Spleen (tissue), 11 donors: ENCODE results near the gene CUEDC1. TPM values are rescaled to one million over a fixed set of nuclear protein-coding genes. Genes with fewer than 3 reads are reported as not detected.

Experiments
- DNase-seq: peaks from one replicate; pipeline ENCODE4 v3.0.0-alpha.2; 2020
- H3K27ac ChIP-seq, 8 donors: fragments of 200-600 bp; sonication (generic) in 7 of 8; 1 replicate in 4 of 8; 2 replicates in 4 of 8; pipeline versions ENCODE4 v1.5.0 to v1.8.0; 2016 to 2021; ENCODE audit warnings: inconsistent platforms in 4 of 8, mild to moderate bottlenecking in 4 of 8, moderate library complexity in 1 of 8
- H3K27me3 ChIP-seq, 7 donors: fragments of 200-600 bp; sonication (generic) in 6 of 7; replicated peaks in 1 of 7; 1 replicate in 4 of 7; 2 replicates in 3 of 7; pipeline versions ENCODE4 v1.5.0 to v1.8.0; 2016 to 2021; ENCODE audit warnings: inconsistent platforms in 3 of 7, mild to moderate bottlenecking in 1 of 7
- H3K36me3 ChIP-seq, 6 donors: fragments of 200-600 bp; sonication (generic) in 5 of 6; 1 replicate in 4 of 6; 2 replicates in 2 of 6; pipeline versions ENCODE4 v1.5.0 to v1.8.0; 2016 to 2021; ENCODE audit warnings: inconsistent platforms in 2 of 6
- H3K4me1 ChIP-seq, 6 donors: fragments of 200-600 bp; sonication (generic) in 5 of 6; 1 replicate in 3 of 6; 2 replicates in 3 of 6; pipeline versions ENCODE4 v1.5.0 to v1.8.0; 2016 to 2021; ENCODE audit warnings: inconsistent platforms in 3 of 6
- H3K4me3 ChIP-seq, 8 donors: fragments of 200-600 bp; sonication (generic) in 7 of 8; 1 replicate in 4 of 8; 2 replicates in 4 of 8; pipeline versions ENCODE4 v1.5.0 to v1.8.0; 2016 to 2021; ENCODE audit warnings: inconsistent platforms in 4 of 8, mild to moderate bottlenecking in 4 of 8, moderate library complexity in 2 of 8
- H3K9me3 ChIP-seq, 8 donors: fragments of 200-600 bp; sonication (generic) in 7 of 8; 1 replicate in 4 of 8; 2 replicates in 4 of 8; pipeline versions ENCODE4 v1.5.0 to v1.8.0; 2016 to 2021; ENCODE audit warnings: inconsistent platforms in 4 of 8
- POLR2A ChIP-seq, 3 donors: fragments of 450-650 bp; IDR thresholded peaks; one replicate each; pipeline ENCODE4 v1.5.1; 2017; ENCODE audit warnings: antibody characterized with exemption in 3 of 3, mild to moderate bottlenecking in 1 of 3
- POLR2AphosphoS5 ChIP-seq, 3 donors: sonication (generic); formaldehyde crosslinking; IDR thresholded peaks; one replicate each; pipeline ENCODE4 v1.5.1; 2017; ENCODE audit warnings: antibody characterized with exemption in 3 of 3
- WGBS, 5 donors: extraction: QIAGEN DNeasy Blood & Tissue Kit in 3 of 5; methylation state at CpG; one replicate each; pipeline versions ENCODE4 v1.1.5 to v1.1.7; 2013 to 2018; 5-methylcytosine and 5-hydroxymethylcytosine counted together
- intact Hi-C: fragments of 100-400 bp; cut with DNase I; formaldehyde crosslinking; loops from one replicate; pipeline ENCODE4 v1.15.0; 2023; ENCODE audit warnings: low total_unique reads
- polyA plus RNA-seq, 3 donors: library from polyadenylated mRNA; stranded (reverse); fragments of 200-250 nt; gene quantifications; one replicate each; pipeline ENCODE4 v1.2.1, GENCODE V29; 2013
- total RNA-seq, 7 donors: library from RNA; depleted of rRNA in 3 of 7; stranded (reverse); fragments of >200 nt in 3 of 7; fragmentation: NEBNext Ultra II Directional in 4 of 7; extraction: Animal tissue kit (Norgen Biotek cat#: 25700) in 4 of 7; gene quantifications; one replicate each; pipeline versions ENCODE4 v1.1.0 to v1.2.1, GENCODE V29; 2016 to 2021
- TF ChIP-seq, protein P1 (sequence below), 11 experiments: fragments of 200-600 bp in 7 of 11; fragments of 450-650 bp in 4 of 11; sonication (generic) in 4 of 11; IDR thresholded peaks in 8 of 11; conservative IDR thresholded peaks in 3 of 11; 1 replicate in 7 of 11; 2 replicates in 4 of 11; pipeline versions ENCODE4 v1.4.0 to v1.8.0; 2016 to 2021; ENCODE audit warnings: antibody characterized with exemption in 11 of 11, inconsistent platforms in 4 of 11, mild to moderate bottlenecking in 1 of 11
- donor health status: healthy with polysubstance abuse.
- donor health status: DM: no; HTN: no; CAD: no; lungs with moderate emphysema.
- donor health status: DM: no; HTN: no; CAD: no.
- donor health status: Bipolar disorder and iron deficiency.
- donor health status: healthy.
- donor health status: DM: no; HTN: no; CAD: no.
- donor health status: DM: yes; HTN: yes; CAD: no.

The CUEDC1 gene
- total and polyA plus RNA-seq, 10 donors = 5.4 to 23.5 (median 15.6) TPM

DNA sequence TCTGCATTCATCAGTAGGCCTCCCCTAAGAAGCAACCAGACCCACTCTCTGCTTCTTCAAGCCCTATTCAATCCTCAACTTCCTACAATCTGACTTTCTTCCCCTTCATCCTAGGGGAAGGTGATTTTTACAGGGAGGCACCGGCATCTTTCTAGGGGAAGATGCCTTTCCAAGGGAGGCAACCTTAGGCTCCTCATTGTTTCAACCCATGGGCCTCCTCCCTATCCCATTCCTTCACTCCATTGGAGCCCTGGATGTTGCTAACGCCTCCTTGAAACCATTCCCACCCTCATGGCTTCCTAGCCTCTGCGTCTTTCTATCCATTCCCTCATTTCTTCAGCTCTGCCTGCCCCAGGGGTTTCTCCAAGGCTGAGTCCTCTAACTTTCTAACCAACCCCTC lies 2.7 kb upstream of the CUEDC1 start:
- TF ChIP-seq, protein P1, sequence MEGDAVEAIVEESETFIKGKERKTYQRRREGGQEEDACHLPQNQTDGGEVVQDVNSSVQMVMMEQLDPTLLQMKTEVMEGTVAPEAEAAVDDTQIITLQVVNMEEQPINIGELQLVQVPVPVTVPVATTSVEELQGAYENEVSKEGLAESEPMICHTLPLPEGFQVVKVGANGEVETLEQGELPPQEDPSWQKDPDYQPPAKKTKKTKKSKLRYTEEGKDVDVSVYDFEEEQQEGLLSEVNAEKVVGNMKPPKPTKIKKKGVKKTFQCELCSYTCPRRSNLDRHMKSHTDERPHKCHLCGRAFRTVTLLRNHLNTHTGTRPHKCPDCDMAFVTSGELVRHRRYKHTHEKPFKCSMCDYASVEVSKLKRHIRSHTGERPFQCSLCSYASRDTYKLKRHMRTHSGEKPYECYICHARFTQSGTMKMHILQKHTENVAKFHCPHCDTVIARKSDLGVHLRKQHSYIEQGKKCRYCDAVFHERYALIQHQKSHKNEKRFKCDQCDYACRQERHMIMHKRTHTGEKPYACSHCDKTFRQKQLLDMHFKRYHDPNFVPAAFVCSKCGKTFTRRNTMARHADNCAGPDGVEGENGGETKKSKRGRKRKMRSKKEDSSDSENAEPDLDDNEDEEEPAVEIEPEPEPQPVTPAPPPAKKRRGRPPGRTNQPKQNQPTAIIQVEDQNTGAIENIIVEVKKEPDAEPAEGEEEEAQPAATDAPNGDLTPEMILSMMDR (IDR thresholded peaks at IDR 0.05 in 8 of 11, conservative IDR thresholded peaks at IDR 0.05 in 3 of 11) = no peak
- no peak for TF ChIP-seq POLR2A (IDR thresholded peaks at IDR 0.05)
- no peak for TF ChIP-seq POLR2AphosphoS5 (IDR thresholded peaks at IDR 0.05)
- Histone ChIP-seq H3K36me3 (no peaks in the 10 kb centered on the region), H3K4me3 (no peak overlapping the region), H3K4me1 (peaks cover 15 to 40% (median 33%) of the 10 kb centered on the region in 6 donors), H3K27ac (no peak overlapping the region), H3K27me3 (peaks cover 0 to 85% (median 10%) of the 10 kb centered on the region in 7 donors), H3K9me3 (no peaks in the 10 kb centered on the region)
- DNase-seq = peak; percentile 0
- intact Hi-C loops = no loop called here
- 86 to 94% (median 90%) methylated on average over 3 of the region's 3 CpGs for WGBS, 5 donors

DNA sequence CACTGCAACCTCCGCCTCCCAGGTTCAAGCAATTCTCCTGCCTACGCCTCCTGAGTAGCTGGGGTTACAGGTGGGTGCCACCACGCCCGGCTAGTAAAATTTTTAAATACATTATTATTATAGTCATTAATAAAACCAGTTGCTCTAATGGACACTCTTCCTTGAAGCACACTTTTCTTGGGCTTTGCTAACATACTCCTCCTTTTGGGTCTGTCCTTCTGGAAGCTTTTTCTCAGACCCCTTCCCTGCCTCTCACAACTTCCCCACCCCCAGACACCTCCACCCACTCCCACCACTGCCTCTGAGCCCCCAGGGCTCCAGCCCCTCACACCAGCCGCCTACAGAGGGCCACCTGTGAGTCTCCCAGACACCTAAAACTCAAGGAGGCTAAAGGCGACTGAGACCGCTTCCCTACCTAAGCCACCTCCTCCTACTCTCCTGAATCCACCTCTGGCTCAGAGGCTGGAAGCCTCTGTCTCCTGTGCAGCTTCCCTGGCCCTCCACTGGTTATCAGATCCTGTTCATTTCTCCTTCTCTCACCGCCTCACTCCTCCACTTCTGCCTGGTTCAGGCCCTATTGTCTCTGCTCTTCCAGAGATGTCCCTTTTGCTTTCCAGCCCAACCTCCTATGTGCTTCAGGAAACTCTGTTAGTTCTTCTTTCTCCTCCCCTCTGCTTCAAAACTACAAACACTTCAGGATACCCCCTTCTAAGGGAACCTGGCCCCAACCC lies 2.1 kb upstream of the CUEDC1 start:
- H3K4me1 ChIP-seq = peaks cover 15 to 46% (median 36%) of the 10 kb centered on the region in 6 donors
- 92 to 96% (median 95%) methylated on average over 8 of the region's 8 CpGs for WGBS, 5 donors
- H3K27ac ChIP-seq = no peak overlapping the region
- H3K4me3 ChIP-seq = no peak overlapping the region
- no peaks in the 10 kb centered on the region for H3K9me3 ChIP-seq
- TF ChIP-seq POLR2AphosphoS5 (IDR thresholded peaks at IDR 0.05) (no peak), POLR2A (IDR thresholded peaks at IDR 0.05) (no peak)
- TF ChIP-seq, protein P1 (IDR thresholded peaks at IDR 0.05 in 8 of 11, conservative IDR thresholded peaks at IDR 0.05 in 3 of 11) = no peak
- H3K27me3 ChIP-seq = peaks cover 0 to 84% (median 10%) of the 10 kb centered on the region in 7 donors
- peak; percentile 41 for DNase-seq
- intact Hi-C loops = no loop called here
- H3K36me3 ChIP-seq = no peaks in the 10 kb centered on the region

- H3K4me1 ChIP-seq = peaks cover 15 to 53% (median 39%) of the 10 kb centered on the region in 6 donors
- no peak overlapping the region for H3K27ac ChIP-seq
- WGBS, 5 donors = 47 to 62% (median 50%) methylated on average over 10 to 13 of the region's 13 CpGs
- intact Hi-C loops = no loop called here
- no peaks in the 10 kb centered on the region for H3K36me3 ChIP-seq
- no peaks in the 10 kb centered on the region for H3K9me3 ChIP-seq
- peak; percentile 71 for DNase-seq
- TF ChIP-seq, protein P1 (IDR thresholded peaks at IDR 0.05 in 8 of 11, conservative IDR thresholded peaks at IDR 0.05 in 3 of 11) = no peak
- TF ChIP-seq POLR2A (IDR thresholded peaks at IDR 0.05) = no peak
- TF ChIP-seq POLR2AphosphoS5 (IDR thresholded peaks at IDR 0.05) = no peak
- peaks cover 0 to 84% (median 10%) of the 10 kb centered on the region in 7 donors for H3K27me3 ChIP-seq
- H3K4me3 ChIP-seq = peak overlapping the region in 1 of 8 donors; percentile 74
These were observed 1.3 kb upstream of the CUEDC1 start for GRCh38 chr17:57956291-57957119.
